ELF-1 (cell line): ENCODE measurements around the gene NAPA.

ENCODE experiments used
- DNase-seq: peaks from one replicate; pipeline ENCODE4 v3.0.0-alpha.2; 2016; ENCODE audit warnings: low read depth, low spot score

NAPA gene

DNA sequence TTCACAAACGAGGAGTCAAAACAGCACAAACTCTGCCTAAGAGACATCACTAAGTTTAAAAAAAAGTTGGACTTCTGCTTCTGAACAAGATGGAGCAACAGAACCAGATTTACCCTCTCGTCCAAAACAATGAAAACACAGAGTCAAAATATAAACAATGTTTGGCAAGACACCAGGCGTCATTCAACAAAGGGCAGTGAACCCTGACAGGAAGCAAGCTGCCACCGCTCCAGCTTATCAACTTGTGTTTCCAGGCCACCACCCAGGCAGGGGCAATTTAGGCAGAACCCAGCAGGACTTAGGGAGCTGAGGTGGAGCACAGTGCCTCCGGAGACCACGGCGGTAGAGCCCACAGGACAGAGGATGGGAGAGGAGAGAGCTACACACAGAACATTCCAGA, 8.6 kb upstream of the NAPA start:
- DNase-seq, result no peak

DNA sequence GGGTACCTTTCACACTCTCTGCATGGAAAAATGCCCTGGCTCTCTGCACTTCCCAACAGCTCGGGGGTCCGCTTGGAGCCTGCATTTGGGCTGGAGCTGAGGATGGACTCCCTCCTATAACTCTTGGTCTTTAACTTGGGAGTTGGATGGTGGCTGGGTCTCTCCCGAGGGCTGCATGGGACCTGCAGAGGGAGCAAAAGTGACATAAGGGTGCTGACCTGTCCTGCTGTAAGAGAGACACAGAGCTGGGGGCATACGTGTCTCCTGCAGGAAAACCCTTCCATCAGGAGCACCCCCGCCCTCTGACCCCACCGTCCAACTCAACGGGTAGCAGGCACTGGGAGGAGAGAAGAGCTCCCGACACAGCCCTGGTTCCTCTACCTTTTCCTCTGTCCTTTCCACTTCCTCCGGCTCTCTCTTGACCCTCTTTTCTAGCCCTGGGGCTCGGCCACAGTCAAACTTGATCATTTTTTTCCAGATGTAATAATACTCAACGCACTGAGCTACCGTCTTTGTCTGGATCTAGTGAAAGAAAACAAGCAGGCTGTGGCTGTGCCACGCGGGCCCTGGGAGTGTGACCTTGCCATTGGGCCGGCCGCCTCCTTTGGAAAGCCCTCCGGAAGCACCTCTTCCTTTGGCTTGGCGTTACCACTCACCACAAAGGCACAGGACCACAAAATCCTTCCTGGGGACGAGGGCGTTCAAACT, 6.8 kb upstream of the NAPA start:
- DNase-seq, result no peak

DNA sequence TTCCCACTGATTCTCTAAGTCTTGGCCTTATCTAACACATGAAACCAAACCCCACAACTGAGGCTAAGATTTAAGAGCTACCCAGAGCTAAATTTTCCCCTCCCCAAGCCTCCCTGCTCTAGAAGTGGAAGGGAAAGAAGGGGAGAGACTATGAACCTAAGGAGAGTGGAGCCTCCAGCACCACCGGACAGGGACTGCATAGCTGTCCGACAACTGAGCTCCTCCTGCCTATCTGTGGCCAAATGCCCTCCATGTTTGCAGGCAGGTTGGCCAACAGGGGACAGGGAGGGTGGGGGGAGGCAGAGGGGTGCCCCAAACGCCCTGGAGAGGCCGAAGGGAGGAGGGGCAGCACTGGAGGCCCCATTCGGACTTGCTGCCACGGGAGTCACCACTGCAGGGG, 6.0 kb upstream of the NAPA start:
- DNase-seq, result no peak

DNA sequence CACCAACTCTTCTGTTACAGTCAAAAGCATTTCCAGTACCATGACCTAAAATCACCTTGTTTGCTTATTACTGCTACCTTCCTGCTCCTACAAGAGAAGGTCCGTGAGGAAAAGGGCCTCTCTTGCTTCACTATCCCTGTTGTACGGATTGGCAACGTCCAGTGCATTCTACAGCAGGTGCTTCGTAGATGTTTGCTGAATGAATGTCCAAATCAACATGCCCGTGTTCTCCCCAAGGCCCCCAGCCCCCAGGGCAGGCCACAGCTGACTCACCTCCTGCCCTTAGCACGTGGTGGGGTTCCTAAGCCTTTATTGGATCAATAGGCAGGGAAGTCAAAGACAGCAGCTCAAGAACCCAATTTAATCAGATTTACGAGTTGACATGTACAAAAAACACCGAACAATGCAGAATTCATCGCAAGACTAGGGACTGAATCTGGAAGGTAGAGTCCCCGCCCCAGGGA, 5.5 kb upstream of the NAPA start:
- DNase-seq, result no peak

DNA sequence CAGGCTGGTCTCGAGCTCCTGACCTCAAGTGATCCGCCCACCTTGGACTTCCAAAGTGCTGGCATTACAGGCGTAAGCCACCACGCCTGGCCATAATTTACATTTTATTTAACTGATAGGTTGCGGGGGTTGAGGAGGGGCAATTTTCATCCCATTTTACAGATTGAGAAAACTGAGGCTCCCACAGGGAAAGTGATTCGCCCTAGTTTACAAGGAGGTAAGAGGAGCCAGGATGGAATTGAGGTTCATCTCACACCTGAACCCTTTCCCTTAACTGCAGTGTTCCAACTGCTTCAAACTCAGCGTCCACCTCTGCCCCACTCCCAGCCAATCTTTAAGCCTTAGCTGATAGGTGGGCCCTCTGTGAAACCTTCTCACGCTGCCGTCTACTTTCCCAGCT, 4.0 kb upstream of the NAPA start:
- DNase-seq, result no peak

DNA sequence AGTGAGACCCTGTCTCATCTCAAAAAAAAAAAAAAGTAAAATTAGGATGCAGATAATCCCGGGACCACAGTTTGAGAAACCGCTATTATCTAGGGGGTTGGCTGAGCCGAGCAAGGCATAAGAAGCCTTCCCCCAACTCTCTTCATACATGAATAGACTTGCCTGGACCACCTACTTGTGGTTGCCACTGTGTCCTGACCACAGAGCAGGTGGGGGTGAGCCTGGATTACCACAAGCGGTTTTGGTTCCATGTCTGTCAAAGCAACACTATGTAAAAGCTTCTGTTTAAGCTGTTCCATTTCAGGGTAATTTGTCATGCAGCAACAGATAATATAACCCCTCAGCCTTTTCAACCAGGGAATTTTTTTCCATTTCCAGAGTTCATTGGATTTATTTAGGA, 3.3 kb upstream of the NAPA start:
- no peak for DNase-seq

DNA sequence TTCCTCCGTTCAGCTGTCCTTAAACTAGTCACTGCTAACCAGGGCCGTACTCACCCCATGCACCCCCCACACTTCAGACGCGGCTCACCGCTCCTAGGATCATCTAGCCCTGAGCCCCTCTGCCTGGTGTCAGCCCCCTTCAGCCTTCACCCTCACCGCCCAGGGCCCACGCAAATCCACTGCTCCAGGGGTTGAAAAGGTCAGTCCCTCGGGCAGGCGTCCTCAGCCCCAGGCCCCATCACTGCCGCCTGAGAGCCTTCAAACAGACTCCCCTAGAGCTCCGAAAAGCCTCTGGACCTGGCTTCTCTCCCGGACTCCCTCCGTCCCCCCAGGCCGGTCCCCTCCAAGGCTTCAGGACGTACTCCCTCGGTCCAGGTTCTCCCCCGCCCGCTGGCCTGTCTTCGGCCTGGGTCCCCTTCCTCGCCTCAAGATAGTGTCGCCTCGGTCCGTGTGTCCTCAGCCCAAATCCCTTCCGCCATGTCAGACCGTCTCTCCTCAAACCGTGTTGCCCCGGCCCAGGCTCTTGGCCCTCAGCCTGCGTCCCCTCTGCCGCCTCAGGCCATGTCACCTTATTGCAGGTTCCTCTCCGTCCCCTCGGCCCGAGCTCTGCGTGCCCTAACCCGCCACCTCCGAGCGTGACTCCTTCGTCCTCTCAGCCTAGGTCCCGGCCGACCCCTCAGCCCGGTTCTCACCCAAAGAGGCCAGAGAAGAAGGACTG, 553 bp downstream of the NAPA start:
- DNase-seq, result no peak

DNA sequence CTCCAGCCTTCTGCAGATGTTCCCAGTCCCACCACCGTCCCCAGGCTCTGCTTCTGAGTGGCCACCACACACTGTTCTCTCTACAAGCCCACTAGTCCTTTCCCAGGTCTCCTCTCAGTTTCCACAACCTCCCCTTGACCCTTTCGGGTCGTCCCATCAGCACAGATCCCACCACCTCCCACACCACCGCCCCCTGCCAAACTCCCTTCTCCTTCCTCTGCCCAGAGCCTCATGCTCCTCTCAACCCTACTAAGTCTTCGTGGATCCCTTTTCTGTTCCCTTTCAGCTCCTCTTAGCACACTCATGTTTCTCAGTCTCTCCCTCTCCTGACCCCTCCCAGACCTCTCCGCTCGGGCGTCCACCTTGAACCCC, 1.9 kb downstream of the NAPA start:
- no peak for DNase-seq

DNA sequence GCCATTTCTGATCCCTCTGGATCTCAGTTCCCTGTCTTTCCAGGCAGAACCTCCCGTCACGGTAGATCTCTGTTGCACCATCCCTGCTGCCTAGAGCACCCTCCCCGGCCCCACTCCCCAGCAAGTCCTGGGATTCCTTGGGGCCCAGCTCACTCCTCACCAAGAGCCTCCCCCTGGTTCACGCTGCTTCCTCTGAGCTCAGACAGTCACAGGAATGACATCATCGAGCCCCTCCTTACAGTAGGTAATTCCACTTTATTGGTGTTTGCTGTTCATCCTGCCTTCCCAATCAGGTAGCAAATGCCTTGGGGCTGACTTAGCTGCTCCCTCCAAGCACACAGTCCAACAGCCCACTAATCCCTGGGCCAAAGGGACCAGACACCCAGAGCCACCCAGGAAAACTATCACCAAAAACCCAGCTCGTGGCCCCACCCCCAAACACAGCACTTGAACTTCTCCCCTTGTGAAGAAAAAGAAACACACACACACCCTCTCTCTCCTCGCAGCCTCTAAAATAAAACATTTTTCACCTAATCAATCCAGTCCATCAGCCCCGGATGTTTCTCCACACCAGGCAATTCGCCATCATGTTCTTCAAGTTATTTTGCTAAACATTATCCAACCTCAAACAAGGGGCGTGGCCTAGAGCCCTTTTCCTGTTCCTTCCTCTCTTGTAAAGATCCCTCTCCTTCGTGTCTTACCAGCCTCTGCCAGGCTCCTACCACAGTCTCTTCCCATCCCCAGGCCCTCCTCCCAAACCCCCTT, 2.5 kb downstream of the NAPA start:
- DNase-seq, result no peak

DNA sequence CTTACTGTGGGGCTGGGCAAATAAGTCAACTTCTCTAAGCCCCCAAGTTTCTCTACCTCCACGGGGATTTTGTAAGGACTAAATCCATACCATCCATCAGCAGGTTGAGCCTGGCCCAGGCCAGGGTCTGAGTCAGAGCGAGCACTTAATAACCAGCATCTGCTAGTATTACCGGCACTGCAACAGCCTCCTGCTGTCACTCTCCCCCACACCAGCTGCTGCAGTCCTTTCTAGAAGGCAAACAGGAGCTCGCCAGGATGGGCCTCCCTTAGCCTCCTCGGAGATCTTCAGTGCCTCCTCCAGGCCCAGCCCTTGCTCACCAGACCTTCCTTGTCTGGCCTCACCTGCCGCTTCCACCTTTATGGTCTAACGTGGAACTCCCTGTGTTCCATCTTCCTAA, 3.2 kb downstream of the NAPA start:
- no peak for DNase-seq

DNA sequence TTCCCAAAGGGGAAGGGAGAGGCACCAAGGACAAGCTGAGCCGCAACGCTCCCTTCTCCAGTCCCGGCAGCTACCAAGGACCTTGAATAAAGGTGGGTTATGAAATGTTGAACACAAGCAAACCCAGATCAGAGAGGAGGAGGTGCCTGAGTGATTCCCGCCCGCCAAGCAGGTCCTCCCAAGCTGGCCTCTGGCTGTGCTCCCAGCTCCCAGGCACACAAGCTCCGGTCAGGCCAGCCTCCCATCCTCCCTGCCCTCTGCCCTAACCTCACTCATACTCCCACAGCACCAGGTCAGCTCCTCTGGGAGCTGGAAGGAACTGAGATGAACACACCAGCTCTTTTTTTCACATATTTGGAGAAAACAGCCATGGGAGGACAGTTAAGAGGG, 3.7 kb downstream of the NAPA start:
- no peak for DNase-seq

DNA sequence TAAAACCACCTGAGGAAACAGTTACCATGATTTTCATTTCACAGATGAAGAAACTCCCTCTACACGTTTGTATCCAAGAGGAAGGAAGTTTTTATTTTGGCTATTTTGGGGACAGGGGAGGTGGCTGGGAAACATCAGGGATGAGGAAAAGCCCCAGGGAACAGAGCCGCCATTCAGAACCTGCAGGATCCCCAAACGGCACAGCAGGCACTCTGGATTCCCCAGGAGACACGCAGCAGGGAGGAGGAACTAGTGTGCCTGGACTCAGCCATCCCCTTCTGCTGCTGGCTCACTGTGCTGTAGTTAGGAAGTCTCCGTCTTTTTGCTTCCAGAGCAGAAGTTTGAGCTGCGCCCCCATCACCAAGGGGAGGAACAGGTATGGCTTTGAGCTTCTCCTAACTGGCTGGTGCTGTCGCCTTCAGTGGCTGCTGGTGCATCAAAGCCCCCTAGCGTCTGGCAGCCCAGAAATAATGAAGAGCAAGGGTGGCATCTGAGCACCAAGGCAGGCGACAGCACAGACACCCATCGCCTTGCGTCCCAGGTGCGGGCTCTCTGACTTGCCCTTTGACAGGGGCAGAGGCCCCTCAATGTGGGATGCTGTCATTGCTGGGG, 4.2 kb downstream of the NAPA start:
- no peak for DNase-seq

DNA sequence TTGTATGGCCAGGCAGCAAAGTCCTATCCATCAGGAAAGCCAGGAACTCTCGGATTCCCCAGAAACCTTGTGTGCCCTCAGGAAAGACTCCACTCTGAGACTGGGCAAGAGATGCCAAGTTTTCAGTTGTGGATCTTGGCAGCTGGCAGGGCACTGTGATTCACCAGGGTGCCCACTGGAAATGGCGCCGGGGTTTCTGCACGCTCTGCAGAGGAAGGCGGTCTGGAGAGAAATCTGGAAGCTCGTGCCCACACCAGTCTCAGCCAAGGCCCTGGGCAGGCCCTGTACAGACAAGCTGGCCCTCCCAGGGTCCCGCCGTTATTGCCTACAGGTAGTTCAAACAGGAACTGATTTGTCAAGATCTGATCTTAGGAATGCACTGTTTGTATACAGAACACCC, 4.9 kb downstream of the NAPA start:
- DNase-seq, result no peak

DNA sequence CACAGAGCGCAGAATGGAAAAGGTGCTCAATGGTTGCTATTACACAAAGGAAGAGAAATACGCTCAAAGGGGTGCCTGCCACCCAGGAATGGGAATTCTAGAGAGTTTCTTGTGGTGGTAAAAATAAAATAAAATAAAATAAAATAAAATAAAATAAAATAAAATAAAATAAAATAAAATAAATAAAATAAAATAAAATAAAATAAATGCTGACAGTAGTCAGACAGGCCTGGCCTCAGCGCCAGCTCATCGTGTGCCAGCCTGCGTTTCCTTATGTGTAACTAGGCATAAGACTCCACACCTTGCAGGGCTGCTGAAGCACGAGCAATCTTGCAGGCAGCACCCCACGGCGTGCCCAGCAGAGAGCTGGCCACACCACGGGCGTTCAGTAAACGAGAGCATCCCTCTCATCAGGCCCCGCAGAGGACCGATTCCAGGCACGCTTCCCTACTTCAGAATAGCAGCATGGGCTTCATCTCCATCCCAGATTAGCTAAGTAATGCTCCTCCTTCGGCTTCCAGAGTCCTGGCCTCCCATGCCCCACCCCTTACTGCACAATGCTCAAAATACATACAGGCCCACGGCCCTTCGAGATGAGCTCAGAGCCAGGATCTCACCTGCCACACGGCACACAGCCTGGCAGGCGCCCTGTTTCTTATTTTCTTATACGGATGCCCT, 5.6 kb downstream of the NAPA start:
- DNase-seq, result no peak

DNA sequence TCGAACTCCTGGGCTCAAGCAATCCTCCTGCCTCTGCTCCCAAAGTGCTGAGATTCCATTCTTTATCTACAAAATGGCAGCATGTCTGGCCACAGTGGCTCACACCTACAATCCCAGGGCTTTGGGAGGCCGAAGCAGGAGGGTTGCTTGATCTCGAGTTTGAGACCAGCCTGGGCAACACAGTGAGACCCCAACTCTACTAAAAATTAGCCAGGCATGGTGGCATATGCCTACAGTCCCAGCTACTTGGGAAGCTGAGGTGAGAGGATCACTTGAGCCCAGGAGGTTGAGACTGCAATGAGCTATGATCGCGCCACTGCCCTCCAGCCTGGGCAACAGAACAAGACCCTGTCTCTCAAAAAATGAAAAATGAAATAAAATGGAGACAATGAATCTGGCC, 6.1 kb downstream of the NAPA start:
- DNase-seq, result no peak

DNA sequence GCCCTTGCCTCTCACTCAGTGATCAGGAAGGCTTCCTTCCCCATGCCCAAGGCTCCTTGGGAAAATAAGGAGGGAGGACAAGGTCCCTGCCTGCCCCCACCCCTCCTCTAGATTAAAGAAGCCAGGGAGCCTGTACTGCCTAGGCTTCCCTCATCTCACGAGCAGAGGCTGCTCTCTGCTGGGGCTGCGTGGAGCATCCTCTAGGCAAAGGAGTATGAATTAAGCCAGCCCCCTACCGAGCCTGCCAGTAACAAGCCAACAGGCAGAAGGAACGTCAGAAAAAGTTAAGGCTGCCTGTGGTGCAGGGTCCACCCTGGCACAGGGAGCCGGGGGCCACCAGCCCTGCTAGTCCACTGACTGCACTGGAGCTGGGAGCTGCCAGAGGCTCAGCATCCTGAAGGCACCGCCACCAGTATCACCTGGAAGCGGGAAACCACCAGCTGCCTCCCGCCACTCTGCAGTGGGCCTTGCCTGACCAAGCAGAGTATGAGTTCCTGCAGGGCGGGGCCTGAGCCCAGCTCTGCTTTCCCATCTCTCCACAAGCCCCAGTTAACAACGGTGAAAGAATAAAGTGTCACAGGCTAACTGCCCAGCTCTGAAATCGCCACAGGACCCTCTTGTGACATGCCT, 6.8 kb downstream of the NAPA start:
- DNase-seq, result no peak

DNA sequence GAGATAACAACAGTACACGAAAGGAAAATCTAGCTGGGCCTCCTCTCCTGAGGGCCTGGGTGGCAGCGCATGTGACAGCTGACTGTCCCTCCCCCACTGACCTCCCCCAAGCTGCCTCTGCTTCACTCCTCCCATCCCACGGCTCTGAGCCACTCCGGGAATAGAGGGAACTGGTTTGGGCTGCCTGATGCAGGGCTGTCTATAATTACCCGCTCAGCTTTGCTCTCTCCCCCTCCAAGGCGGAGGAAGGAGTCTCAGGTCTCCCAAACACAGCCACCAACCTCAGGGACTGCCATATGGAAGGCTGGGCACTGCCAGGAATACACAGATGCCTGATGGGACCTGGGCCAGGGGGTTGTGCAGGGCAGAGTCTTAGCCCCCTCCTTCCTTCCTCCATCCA, 7.9 kb downstream of the NAPA start:
- peak; percentile 36 for DNase-seq

DNA sequence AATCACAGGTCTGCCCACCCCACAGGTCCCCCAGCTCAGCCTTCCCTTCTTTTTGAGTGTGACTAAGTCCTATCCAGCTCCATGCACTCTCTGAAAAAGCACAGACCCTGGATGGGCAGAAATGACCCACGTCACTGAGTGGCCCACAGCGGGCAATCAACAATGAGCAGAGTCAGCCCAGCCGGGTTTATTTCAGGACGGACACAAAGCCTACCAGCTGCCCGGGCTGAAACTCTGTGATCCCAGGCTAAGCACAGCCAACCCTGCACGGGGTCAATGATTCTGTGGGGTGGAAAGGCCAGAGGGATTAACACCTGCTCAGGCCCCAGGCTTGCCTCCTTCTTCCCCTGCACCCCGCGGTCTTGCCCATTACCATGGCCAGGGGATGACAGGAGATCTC, 8.4 kb downstream of the NAPA start:
- DNase-seq, result no peak

DNA sequence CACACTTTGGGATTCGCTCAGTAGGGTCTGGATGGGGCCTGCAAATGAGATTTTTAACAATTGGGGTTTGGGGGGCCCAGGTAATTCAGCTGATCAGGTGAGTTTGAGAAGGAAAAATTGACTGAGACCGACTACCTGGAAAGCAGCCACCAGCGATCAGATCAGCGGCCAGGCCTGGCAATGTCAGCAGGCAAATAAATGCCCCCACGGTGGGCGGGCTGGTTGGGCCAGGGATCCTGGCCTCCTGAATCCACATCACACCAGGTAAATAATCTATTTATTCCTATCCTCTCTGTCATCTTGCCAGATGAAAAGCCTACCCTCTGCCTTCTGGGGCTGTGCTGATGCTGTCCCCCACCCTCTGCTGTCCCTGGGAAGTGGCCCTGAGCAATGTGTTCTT, 9.4 kb downstream of the NAPA start:
- no peak for DNase-seq

DNA sequence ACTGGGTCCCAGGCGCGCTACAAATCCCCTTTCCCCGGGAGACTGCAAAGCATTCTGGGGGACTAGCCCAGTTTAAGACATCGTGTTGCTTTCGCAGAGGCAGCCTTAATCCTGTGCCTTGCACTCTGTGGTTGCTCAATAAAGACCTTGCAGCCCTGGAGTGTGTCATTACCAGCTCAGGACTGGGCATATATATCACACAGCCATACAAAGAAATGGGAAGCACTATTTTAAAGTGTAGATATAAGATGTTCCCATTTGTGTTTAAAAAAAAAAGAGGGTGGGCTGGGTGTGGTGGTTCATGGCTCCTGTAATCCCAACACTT, 11.1 kb downstream of the NAPA start:
- DNase-seq, result no peak

DNA sequence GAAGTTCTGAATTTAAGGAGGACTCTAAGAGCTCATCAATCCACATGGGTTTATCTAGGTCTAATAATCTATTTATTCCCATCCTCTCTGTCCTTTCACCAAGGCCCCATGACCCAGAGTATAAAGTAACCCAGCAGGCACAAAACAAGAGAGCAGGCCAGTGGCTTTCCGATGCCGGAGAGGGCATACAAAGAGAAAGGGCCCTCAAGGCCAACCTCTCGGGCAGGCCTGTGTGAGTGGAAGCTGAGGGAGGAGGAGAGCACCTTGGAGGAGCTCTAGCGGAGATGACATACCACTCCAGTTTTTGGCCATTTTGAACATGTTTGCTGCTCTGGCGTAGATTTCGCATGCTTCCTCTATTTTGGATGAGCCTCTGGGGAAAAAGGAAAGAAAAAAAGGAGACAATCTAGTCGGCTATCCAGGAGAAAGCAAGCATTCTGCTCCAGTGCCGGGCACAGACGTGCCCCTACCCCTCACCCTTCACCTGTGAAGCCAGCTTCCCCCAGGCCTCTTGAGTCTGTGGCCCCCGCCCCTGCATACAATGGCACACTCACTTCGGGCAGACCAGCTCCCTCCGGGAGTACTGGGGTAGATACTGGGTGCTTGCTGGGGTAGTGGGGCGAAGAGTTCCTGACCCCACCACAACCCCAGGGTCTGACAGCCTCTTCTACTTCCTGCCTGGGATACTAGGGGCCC, 11.6 kb downstream of the NAPA start:
- no peak for DNase-seq
